Large intestine (tissue), 3 donors: ENCODE measurements around the gene HMGCS2. TPM values are rescaled to one million over a fixed set of nuclear protein-coding genes. Genes with fewer than 3 reads are reported as not detected.

Source experiments
- DNase-seq, 2 donors: peaks; one replicate each; pipeline versions ENCODE4 v3.0.0 to v3.0.0-alpha.2; 2013
- H3K27ac ChIP-seq: one replicate; pipeline ENCODE4 v1.5.1; 2013; ENCODE audit warnings: low read length
- H3K27me3 ChIP-seq: 2 replicates; pipeline ENCODE4 v1.6.1; 2013; ENCODE audit warnings: low read length; ENCODE audit not compliant: control insufficient read depth, insufficient read depth
- H3K36me3 ChIP-seq: 2 replicates; pipeline ENCODE4 v1.6.1; 2013; ENCODE audit warnings: low read length; ENCODE audit not compliant: control insufficient read depth, insufficient read depth
- H3K4me1 ChIP-seq: one replicate; pipeline ENCODE4 v1.6.1; 2013; ENCODE audit warnings: low read length; ENCODE audit not compliant: control insufficient read depth, insufficient read depth
- H3K4me3 ChIP-seq: one replicate; pipeline ENCODE4 v1.5.1; 2013; ENCODE audit warnings: low read length
- H3K9me3 ChIP-seq: one replicate; pipeline ENCODE4 v1.6.1; 2013; ENCODE audit warnings: mild to moderate bottlenecking, low read depth, low read length, moderate library complexity; ENCODE audit not compliant: control insufficient read depth
- WGBS: methylation state at CpG from one replicate; pipeline ENCODE4 v1.1.5; 2013; ENCODE audit warnings: low lambda C conversion rate; ENCODE audit not compliant: insufficient coverage; 5-methylcytosine and 5-hydroxymethylcytosine counted together
- polyA plus RNA-seq: library from polyadenylated mRNA; unstranded; fragments of 120-200 nt; gene quantifications from one replicate; pipeline ENCODE4 v1.2.1, GENCODE V29; 2013

HMGCS2 gene
- polyA plus RNA-seq, 1 donor, result 71.7 TPM

DNA sequence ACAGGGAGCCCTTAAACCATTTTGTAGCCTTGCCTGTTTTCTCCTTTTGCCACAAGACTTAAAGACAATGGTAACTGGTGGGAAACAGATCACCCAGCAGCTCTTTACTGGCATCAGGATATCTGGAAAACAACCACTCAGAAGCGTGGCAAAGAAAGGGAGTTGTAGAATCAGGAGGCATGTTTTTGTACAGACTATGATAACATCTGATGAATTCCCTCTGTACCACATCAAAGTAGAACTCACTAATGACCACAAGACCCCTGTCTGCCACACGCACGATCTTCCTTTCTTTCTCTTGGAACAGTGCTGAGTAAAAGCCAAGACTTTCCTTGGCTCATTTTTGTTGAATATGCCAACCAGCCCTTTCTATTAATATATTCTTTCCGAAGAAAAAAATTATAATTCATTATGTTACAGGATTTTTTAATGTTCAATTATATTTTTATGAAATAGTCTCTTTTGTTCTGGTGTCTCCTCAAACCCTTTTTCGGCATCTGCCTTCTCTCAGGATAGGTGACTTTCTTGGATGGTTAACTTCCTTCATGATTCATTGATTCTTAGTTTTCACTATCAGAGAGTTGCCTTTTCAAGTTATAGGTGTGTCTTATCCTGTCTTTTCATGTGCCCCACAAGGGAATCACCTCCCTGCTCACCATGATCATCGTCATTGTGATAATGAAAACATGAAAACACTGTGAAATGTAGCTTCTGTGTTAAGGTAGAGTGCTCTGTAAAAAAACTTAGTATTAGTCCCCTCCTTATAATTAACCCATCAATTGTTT is 64.8 kb downstream of the HMGCS2 start:
- Histone ChIP-seq H3K9me3 (peaks cover 8% of the 10 kb centered on the region), H3K27ac (no peak overlapping the region), H3K4me1 (peaks cover 2% of the 10 kb centered on the region), H3K36me3 (no peaks in the 10 kb centered on the region), H3K27me3 (no peaks in the 10 kb centered on the region), H3K4me3 (no peak overlapping the region)
- DNase-seq, result no peak
- 78% methylated on average over 2 of the region's 6 CpGs for WGBS

- no peaks in the 10 kb centered on the region for H3K27me3 ChIP-seq
- H3K9me3 ChIP-seq, result peaks cover 8% of the 10 kb centered on the region
- H3K36me3 ChIP-seq, result no peaks in the 10 kb centered on the region
- no peak overlapping the region for H3K27ac ChIP-seq
- DNase-seq, result no peak
- H3K4me3 ChIP-seq, result no peak overlapping the region
- no CpG with 5 or more reads among the region's 2 CpGs for WGBS
- no peaks in the 10 kb centered on the region for H3K4me1 ChIP-seq
Measured at GRCh38 chr1:119702384-119702783, 66.3 kb downstream of the HMGCS2 start.

- H3K27ac ChIP-seq, result no peak overlapping the region
- H3K4me1 ChIP-seq, result no peaks in the 10 kb centered on the region
- no peak overlapping the region for H3K4me3 ChIP-seq
- no peaks in the 10 kb centered on the region for H3K36me3 ChIP-seq
- DNase-seq, result no peak
- peaks cover 8% of the 10 kb centered on the region for H3K9me3 ChIP-seq
- H3K27me3 ChIP-seq, result no peaks in the 10 kb centered on the region
Measured at GRCh38 chr1:119701659-119702058, 67.0 kb downstream of the HMGCS2 start.

GRCh38 chr1:119700326-119700725 is 68.4 kb downstream of the HMGCS2 start:
- H3K27ac ChIP-seq, result no peak overlapping the region
- H3K4me1 ChIP-seq, result peaks cover 2% of the 10 kb centered on the region
- no peak overlapping the region for H3K4me3 ChIP-seq
- DNase-seq, result no peak
- peaks cover 8% of the 10 kb centered on the region for H3K9me3 ChIP-seq
- WGBS, result no CpG with 5 or more reads among the region's 2 CpGs
- no peaks in the 10 kb centered on the region for H3K36me3 ChIP-seq
- H3K27me3 ChIP-seq, result no peaks in the 10 kb centered on the region

Other genes starting within 250 kb of the HMGCS2 start
- 9.0 TPM for gene ZNF697, start 120.6 kb downstream of the HMGCS2 start, polyA plus RNA-seq
- 139 TPM for gene PHGDH, start 57.0 kb downstream of the HMGCS2 start, polyA plus RNA-seq
- gene REG4, start 42.6 kb upstream of the HMGCS2 start, polyA plus RNA-seq, result 548 TPM
- not detected for gene ADAM30, start 127.6 kb upstream of the HMGCS2 start, polyA plus RNA-seq